Superior temporal gyrus (tissue), 1 donor: ENCODE results near the gene ZNF446.
"Not testable (repeated sequence)": the region's sequence is repeated elsewhere in the genome, so short reads cannot be mapped to it uniquely, and the experiment has no call there.

Source experiments
- DNase-seq: peaks from one replicate; pipeline ENCODE4 v3.0.0-alpha.2; 2016; ENCODE audit errors: extremely low spot score

Gene ZNF446

GRCh38 chr19:58475714-58476497 is at the start of gene ZNF446:
Gene ZNF446 (plus strand): TSS chr19:58476352. CDS start chr19:58477219, 867 bp downstream.
- DNase-seq: peak; percentile 98

GRCh38 chr19:58428617-58429016 is 47.5 kb upstream of the ZNF446 start:
- DNase-seq: no peak

- no peak for DNase-seq
Measured at GRCh38 chr19:58429745-58430144, 46.4 kb upstream of the ZNF446 start.

GRCh38 chr19:58434217-58434616 is 41.9 kb upstream of the ZNF446 start:
- no peak for DNase-seq

GRCh38 chr19:58439576-58440554 is 36.3 kb upstream of the ZNF446 start, which contains the start of gene ZNF132:
Gene ZNF132 (minus strand): TSS chr19:58440153. CDS start chr19:58439821, 332 bp downstream.
- DNase-seq: peak; percentile 100

GRCh38 chr19:58440556-58440955 is 35.6 kb upstream of the ZNF446 start:
- no peak for DNase-seq

- not testable (repeated sequence) for DNase-seq
Measured at GRCh38 chr19:58442986-58443385, 33.2 kb upstream of the ZNF446 start.

- DNase-seq: not testable (repeated sequence)
Measured at GRCh38 chr19:58448860-58449259, 27.3 kb upstream of the ZNF446 start.

- DNase-seq: not testable (repeated sequence)
Measured at GRCh38 chr19:58449980-58450379, 26.2 kb upstream of the ZNF446 start.

GRCh38 chr19:58450856-58451357 is 25.2 kb upstream of the ZNF446 start:
- peak; percentile 26 for DNase-seq

GRCh38 chr19:58451358-58452101 is 24.6 kb upstream of the ZNF446 start, which contains the start of gene ZNF324B:
Gene ZNF324B (plus strand): TSS chr19:58451622. CDS start chr19:58453702, 2,080 bp downstream.
- DNase-seq: peak; percentile 99

GRCh38 chr19:58453743-58454142 is 22.4 kb upstream of the ZNF446 start:
- no peak for DNase-seq

- no peak for DNase-seq
Measured at GRCh38 chr19:58455306-58455705, 20.8 kb upstream of the ZNF446 start.

GRCh38 chr19:58456111-58456510 is 20.0 kb upstream of the ZNF446 start:
- DNase-seq: no peak

- DNase-seq: no peak
Measured at GRCh38 chr19:58460039-58460438, 16.1 kb upstream of the ZNF446 start.

- DNase-seq: no peak
Measured at GRCh38 chr19:58466089-58466759, 9.9 kb upstream of the ZNF446 start.

- DNase-seq: peak; percentile 99
Measured at GRCh38 chr19:58466760-58467589, 9.2 kb upstream of the ZNF446 start, which contains the start of gene ZNF324. Gene ZNF324 (plus strand): TSS chr19:58467080. CDS start chr19:58469186, 2,106 bp downstream.

- no peak for DNase-seq
Measured at GRCh38 chr19:58468216-58468839, 7.8 kb upstream of the ZNF446 start.
